ENCODE data around the gene GPR180.

GRCh38 chr13:94660695-94661326 is 59.2 kb downstream of the GPR180 start:
- TF ChIP-seq EP300 (IDR thresholded peaks at IDR 0.05) (no peak), POLR2A (IDR thresholded peaks at IDR 0.05) (no peak), CTCF (IDR thresholded peaks at IDR 0.05) (no peak)
